Effector CD4-positive, alpha-beta T cell (primary cell): ENCODE measurements around the gene PLEKHA8.
A peak's percentile ranks its signal among the peaks of the same experiment; 100 is the strongest.

Source experiments
- DNase-seq: peaks from one replicate; pipeline ENCODE4 v3.0.0-alpha.2; 2020

Gene PLEKHA8

DNA sequence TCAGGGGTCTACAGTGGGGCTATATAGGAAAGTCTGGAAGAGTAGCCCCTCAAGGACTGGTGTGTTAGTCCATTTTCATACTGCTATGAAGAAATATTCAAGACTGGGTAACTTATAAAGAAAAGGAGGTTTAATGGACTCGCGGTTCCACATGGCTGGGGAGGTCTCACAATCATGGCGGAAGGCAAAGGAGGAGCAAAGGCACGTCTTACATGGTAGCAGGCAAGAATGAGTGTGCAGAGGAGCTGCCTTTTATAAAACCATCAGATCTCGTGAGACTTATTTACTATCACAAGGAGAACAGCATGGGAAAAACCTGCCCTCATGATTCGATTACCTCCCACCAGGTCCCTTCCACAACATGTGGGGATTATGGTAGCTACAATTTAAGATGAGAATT is 4.7 kb upstream of the PLEKHA8 start:
- no peak for DNase-seq

DNA sequence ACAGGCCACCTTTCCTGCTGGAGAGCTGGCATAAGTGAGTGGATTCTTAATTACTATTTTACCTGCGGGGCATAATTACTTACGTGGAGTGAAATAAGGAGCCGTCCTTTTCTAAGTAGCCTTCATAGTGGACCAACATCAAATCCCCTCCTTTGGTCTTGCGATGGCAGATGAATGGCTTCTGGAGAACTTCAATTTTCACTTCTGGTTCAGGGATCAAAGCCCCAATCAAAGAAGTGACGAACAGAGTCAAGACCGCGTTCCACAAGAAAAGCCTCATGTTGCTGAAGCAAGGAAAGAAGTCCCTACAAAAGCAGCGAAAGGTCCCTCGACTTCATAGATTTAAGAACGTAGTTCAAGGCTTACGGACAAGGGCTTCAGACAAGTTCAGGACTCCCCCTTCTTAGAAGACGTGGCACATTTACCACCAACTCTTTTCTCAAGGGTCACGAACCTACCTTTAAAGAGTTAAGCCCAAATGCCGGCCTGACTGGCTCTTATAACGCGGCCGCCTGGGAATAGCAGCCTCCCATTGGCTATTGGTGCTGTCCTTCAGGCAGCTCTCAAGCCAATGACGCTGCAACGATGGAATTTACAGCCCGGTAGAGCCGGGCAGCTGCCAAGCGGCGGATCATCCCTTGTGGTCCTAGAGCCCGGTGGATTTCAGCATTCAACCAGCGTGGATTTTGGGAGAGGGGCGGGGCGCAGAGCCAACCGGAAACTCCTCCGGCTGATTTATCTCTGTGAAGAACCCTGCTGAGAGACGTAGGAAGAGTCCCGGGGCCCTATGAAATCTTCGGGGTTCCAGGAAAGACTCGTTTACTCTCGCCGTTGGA is 1.8 kb upstream of the PLEKHA8 start, which contains the start of gene FKBP14:
Gene FKBP14, minus strand, starts transcription at position 474 of the 836 bp plus-strand sequence. Its CDS starts 194 bp downstream, at position 280.
- peak; percentile 89 for DNase-seq

DNA sequence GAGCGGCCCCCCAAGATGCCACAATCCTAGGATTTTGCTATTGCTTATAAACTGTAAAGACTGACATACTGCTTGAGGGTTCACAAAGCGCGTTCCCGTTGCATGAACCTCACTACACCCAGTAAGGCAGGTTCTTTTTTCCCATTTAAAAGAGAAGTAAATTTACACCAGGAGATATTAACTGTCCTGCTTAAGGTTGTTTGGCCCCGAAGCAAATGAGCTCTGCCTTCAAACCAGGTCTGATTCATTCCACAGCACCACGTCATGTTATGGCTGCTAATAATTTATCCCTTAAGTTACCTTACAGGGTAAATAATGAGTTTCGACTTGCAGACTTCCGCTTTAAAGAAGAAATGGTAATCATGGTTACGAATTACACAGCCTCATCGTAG is 1.2 kb upstream of the PLEKHA8 start:
- DNase-seq = peak; percentile 31

DNA sequence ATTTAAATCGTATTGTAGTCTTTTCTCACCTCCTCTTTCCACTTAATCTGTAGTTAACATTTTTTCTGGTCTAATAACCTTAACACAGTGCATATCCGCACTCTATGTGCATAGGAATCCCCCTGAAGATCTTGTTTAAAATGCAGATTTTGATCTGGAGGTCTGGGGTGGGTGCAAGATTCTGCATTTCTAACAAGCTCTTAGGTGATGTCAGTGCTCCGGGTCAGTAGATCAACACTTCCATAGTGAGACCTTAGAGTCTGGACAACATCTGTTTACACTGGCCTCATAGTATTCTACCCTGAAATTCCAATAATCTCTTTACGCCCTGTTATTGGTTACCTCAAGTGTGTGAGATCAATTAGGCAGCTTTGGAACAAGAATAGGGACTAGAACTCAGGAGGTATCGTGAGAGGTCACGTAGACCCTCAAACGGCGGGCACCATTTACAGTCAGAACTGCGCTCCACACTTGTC is 434 bp upstream of the PLEKHA8 start:
- no peak for DNase-seq

DNA sequence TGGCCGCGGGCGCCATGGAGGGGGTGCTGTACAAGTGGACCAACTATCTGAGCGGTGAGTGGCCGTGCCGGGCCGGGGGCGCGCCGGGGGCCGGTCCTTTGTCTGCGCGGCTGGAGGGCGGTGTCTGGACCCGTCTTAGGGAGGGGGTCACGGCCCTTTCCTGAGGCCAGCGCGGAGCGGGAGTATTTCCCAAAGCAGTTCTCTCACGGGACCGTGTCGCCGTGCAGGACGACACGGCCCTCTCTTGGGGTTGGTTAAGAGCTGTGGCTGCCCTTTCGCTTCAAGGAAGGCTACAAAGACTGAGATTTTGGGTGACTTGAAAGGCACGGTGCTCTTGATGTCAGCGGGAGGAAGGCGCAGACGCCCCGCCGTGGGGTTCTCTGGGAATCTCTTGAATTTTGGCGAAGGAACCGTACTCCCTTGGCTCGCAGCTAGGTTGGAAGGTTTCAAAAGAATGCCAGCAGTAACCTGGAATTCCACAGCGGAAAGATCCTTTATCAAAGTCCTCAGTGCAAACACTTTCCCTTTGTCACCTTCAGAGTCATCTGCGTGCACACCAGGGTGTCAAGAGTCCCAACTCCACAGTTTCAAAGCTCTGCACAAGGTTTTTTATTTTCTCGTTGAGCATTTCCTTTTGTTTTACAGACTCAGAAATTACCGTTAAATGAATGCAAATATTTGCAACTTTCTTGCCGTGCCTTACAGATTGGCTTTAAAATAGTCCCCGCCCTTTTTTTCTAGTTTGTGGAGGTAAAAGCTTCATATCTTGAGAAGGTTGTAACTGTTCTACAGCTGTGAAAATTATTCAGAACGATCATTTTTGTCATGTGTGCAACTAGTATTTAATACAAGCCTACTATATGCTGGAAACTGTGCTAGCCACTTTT is 780 bp downstream of the PLEKHA8 start:
- no peak for DNase-seq

DNA sequence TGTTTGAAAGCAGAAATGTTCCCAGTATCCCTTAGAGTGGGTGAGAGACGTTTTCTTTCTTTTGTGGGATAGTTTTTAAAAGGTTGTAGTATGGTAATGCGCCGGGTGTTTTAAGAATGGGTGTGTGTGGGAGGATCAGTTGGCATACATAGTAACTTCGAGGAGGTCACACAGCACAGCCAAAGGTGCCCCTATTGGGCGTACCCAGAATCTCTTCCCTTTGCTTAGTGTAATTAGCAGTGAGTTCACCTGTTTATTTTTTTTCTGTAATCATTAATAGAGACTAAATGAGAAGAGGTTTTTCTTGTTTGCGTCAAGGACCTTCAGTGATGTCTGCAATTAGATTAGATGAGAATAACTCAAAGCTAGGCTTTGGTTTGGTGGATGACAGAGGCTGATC is 1.5 kb downstream of the PLEKHA8 start:
- DNase-seq = no peak

DNA sequence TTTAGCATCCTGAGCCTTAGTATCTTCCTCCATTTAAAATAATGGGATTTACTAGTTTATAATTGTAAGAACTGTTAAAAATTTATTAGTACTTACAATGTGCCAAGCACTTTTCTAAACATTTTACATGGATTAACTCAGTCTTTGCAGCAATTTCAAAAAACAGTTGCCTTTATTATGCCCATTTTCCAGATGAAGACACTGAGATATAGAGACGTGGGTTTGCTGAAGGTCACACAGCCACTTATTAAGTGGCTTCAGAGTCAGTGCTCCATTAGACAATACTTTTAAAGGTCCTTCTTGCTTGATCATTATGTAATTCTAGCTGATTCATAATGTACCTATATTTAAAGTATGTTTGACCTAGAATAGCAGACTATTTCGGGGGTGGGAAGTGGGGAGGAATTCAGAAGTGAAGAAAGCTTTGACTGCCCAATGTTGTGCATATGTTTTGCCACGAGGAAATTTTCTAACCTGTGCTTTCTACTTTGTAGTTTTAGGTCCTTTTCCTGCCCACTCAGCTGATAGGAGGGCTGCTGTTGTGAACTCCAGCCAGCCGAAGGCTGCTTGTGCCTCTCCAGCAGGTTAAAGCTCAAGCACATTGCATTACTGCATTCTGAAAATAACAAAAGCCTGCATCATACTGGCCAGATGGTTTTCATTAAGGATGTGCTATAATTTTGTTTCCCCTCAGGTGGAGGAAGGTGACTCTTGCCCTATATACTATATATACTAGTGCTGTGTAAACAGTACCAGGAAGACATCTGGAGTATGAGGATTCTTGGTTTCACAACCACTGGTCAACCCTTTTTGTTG is 4.3 kb downstream of the PLEKHA8 start:
- DNase-seq = no peak

DNA sequence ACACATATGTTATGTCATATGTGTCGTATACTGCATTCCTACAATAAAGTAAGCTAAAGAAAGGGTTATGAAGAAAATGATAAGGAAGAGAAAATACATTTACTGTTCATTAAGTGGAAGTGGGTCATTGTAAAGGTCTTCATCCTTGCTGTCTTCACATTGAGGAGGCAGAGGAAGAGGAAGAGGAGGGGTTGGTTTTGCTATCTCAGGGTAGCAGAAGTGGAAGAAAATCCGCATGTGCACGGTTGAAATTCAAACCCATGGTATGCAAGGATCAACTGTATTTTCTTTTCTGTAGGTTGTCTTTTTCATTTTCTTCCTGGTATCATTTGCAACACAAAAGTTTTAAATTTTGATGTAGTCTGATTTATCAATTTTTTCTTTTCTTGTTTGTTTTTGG is 6.3 kb downstream of the PLEKHA8 start:
- DNase-seq = no peak

DNA sequence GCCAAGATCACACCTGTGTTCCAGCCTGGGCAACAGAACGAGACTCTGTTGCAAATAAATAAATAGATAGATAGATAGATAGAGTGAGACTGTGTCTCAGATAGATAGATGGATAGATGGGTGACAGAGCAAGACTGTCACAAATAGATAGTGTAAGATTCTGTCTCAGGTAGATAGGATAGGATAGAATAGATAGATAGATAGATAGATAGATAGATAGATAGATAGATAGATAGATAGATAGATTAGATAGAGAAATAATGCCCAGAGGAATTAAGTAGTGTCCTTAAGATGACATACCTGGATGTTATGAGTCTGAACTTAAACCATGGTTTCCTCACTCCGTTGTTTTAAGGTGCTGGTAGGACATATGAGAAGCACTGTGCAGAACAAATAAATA is 8.0 kb downstream of the PLEKHA8 start:
- no peak for DNase-seq

DNA sequence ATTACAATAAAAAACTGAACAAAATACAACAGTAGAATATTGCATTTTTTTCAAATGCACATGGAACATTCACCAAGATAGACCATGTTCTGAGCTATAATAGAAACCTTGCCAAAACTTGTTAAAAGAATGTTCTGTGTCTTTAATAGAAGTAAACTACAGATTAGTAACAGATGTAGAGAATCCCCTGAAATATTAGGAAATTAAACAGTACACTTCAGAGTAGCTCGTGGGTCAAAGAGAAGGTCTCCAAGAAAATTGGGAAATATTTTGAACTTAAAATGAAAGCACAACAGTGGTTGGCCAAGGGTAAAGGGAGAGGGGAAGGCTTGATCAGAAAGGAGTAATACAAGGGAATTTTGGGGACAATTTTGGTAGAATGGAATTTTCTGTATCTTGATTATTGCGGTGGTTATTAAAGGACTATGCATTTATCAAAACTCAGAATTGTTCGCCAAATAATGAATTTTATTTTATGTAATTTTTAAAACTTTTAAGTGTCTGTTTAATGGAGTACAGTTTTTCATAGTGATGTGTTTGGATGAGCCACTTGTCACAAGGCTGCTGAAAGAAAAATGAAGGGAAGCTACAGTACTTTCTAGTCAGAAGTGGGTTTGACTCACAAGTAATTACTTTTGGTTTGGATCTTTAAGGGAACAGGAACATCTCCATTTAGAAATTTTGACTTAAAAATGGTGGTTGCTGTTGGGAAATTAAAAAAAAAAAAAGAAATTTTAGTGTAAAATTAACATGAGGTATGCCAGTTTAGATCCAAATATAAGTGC is 10.2 kb downstream of the PLEKHA8 start:
- DNase-seq = no peak

DNA sequence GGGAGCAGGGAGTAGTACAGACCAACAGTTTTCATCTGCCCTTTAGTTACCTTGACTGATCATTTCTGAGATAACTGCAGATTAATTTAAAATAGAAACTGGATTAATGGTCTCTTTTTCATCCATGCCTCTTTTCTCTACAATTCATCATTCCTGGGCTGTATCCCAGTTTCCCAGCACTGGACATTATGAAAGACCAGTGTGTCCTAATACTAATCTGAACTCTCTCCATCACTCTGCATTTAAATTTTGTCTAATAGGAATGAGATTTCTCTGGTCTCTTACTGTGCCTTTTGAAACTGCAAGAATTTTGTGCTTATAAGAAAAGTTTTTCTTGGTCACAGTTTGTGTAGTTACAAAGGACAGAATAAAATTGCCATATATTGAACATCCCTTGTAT is 12.7 kb downstream of the PLEKHA8 start:
- no peak for DNase-seq

DNA sequence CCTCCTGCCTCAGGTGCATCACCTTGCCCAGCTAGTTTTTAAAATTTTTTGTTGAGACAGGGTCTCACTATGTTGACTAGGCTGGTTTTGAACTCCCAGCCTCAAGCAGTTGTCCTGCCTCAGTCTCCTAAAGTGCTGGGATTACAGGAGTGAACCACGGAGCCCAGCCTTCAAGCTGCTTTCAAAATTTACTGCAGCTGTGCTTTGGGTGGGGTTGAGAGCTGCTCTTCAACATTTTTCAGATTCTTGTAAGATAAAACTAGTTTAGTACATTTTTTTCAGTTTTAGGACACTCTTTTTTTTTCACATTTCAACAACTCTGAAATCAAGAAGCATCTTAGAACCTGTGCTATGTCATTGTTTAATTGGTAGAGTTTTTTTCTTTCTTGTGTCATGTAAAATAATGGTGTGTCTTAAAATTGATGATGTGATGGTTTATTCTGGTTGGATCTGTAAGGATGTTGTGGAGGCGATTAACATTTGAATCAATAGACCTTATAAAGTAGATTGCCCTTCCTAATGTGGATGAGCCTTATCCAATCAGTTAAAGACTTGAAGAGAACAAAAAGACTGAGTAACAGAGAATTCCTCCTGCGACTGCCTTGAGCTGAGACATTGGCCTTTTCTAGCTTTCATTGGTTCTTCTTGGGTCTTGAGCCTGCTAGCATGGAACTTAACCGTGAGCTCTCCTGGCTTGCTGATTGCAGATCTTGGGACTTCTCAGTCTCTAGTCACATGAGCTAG is 13.5 kb downstream of the PLEKHA8 start:
- no peak for DNase-seq

DNA sequence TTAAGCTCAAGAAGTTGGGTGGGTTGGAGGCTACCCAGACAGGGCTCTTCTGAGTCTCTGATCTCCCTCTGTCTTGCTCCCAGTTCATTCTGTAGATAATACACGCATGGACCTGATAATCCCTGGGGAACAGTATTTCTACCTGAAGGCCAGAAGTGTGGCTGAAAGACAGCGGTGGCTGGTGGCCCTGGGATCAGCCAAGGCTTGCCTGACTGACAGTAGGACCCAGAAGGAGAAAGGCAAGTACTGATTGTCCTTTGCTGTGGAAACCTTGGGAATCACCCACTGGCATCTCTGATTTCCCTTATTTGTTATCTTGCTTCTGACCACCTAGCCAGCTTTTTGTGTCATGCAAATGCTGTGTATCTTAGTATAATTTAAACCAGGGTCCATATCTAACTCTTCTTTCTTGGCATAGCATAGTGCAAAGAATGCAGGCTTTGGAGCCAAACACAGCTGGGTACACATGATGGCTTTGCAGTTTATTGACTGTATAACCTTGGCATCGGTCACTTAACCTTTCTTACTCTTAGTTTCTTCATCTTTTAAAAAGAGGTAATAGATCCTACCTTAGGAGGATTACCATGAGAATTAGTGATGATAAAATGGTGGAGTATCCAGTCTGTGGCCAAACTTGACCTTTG is 18.0 kb downstream of the PLEKHA8 start:
- DNase-seq = no peak

DNA sequence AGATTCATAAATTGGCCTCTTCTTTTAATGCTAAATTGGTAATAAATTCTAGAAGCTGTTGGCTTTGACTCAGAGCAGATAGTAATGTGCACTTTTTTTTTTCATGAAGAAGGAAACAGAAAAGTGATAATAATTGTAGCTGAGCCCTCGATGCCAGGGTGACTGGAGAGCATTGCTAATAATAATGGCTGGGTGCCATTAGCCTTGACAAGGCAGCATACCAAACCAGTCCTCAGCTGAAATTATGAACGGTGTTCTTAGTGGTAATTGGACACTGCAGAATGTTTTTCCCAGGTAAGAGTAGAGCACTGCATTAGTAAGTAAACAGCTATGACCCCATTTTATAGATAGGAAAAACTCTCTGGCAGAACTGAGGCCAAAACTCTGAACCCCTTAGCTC is 18.9 kb downstream of the PLEKHA8 start:
- no peak for DNase-seq

DNA sequence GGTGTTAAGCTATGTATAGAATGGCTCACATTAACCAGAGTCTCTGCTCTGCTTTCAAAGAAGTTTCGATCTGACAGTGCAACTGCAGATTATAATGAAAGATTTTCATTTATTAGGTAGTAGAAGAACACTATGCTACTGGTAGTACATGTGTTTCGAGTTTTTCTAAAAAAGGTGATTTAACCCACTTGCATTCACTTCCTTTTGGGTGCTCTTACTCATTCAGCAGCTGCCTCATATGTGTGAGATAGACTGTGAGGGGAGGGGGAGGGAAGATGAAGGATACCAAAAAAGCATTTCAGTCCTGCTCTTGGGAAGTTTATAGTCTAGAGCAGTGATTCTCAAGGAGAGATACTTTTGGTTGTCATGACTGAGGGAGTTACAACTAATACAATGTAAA is 20.4 kb downstream of the PLEKHA8 start:
- DNase-seq = no peak

DNA sequence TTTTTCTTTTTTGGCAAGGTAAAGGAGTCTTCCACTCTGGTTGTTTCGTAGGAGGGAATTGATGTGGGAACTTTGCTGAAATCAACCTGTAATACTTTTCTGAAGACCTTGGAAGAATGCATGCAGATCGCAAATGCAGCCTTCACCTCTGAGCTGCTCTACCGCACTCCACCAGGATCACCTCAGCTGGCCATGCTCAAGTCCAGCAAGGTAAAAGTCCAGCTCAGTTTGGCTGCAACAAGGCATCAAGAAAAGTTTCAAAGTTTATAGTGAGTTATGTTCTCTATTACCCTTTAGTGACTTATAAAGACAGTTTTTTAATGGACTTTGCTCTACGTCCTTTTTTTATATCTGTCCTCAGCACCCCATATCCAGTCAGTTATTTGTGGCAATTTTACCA is 21.0 kb downstream of the PLEKHA8 start:
- DNase-seq = no peak

DNA sequence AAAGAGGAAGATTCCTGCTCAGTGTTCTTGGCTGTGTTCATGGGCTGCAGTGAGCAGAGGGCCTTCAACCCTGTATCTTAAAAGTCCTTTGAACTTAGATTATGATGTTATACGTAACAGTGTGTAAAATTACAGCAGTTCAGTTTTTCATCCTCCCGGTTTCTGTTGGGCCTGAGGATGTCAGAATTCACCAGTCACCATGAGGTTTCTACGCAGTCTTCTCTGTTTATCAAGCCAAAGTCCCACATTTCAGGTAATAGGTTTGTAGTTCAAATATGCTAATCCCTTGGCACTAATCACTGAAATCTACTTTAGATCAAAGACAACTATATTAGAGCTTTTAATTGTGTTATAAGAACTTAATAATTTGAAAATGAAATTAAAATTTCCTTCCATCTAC is 24.9 kb downstream of the PLEKHA8 start:
- no peak for DNase-seq

DNA sequence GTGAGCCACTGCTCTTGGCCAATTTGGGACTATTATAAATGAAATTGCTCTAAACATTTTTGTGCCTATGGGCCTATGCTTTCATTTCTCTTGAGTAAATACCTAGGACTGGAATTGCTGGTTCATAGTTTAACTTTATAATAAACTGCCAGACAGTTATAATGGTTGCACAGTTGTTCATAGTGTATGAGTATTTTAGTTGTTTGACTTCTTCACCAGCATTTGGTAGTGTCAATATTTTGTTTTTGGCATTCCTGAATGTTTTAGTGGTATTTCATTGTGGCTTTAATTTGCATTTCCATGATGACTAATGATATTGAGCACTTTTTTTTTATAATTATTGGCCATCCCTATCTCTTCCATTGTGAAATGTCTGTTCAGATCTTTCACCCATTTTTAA is 29.5 kb downstream of the PLEKHA8 start:
- no peak for DNase-seq

DNA sequence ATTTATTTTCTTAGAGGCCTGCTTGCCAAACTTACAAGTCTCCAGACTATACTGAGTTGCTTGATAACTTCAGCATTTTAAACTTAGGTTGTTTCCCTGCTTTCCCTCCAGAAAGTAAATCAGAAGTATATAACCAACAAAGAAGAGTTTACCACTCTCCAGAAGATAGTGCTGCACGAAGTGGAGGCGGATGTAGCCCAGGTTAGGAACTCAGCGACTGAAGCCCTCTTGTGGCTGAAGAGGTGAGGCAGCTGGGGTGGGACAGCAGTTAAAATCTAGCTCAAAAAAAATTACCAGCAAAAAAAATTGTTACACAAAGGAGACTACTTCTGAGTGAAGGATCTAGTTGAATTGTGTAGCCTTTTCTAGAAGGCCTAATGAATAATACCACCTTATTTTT is 33.6 kb downstream of the PLEKHA8 start:
- DNase-seq = peak; percentile 11

DNA sequence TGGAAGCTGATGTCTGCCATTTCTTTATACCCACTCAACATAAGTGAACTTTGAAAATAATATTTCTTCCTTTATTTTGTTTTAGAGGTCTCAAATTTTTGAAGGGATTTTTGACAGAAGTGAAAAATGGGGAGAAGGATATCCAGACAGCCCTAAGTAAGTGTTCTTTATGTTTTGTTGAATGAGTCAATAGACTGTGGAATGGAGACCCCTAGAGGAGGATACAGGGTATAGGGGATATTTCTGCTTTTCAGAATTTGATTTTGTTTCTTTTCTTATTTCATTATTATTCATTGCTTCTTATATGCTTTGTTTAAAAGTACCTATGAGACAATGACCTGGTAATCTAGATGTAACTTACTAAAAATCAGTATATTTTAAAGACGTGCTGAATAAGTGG is 34.4 kb downstream of the PLEKHA8 start:
- DNase-seq = no peak

DNA sequence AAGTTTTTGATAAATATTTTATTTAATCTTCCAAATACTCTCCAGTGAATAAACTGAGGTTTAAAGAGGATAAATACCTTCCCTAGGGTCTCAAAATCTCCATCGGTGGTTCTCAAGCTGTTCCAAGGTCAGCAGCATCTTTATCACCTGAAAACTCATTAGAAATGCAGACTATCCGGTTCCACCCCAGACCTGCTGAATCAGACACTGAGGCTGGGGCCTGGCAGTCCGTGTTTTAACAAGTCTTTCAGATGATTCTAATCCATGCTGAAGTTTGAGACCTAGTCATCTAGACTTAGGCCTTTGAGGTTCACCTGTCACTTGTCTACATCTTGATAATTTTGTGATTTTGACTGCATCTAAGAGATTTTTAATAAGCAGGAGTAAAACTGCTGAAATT is 37.5 kb downstream of the PLEKHA8 start:
- no peak for DNase-seq
